ENCODE results near the gene ACVR2B. TPM values are rescaled to one million over a fixed set of nuclear protein-coding genes. Genes with fewer than 3 reads are reported as not detected.

Gene ACVR2B
- total and polyA plus RNA-seq, 2 of the 13 experiments (the other 11 are each of a cell fraction or from before 2014, with no cell fraction given): 10.0 to 12.7 TPM

DNA sequence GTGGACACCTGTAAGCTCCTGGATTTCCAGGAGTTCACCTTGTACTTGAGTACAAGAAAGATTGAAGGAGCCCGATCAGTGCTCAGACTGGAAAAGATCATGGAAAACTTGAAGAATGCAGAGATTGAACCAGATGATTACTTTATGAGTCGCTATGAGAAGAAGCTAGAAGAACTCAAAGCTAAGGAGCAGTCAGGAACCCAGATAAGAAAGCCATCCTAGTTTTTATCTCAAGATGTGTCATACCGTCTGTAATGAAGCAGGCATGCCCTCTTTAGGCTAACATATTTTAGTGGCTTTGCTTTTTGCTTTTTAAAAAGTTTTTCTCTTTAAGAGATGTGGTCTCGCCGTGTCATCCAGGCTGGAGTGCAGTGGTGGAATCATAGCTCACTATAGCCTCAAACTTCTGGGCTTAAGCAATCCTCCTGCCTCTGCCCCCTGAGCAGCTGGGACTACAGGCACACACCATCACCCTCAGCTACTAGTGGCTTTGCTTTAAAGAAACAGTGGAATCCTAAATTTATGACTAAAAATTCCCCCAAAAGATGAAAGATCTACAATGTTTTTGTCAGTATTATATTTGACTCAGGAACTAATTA, 70.5 kb downstream of the ACVR2B start (continued):
- no peak for TF ChIP-seq HNF1A (IDR thresholded peaks at IDR 0.05; ENCODE audit: low read depth)
- no peak for TF ChIP-seq HNF1A (CRISPR knock-in tag; IDR thresholded peaks at IDR 0.05; ENCODE audit: borderline replicate concordance)
- no peak for TF ChIP-seq TARDBP (CRISPR knock-in tag; IDR thresholded peaks at IDR 0.05)
- TF ChIP-seq JUN (CRISPR knock-in tag; IDR thresholded peaks at IDR 0.05): no peak
- TF ChIP-seq, protein P1, sequence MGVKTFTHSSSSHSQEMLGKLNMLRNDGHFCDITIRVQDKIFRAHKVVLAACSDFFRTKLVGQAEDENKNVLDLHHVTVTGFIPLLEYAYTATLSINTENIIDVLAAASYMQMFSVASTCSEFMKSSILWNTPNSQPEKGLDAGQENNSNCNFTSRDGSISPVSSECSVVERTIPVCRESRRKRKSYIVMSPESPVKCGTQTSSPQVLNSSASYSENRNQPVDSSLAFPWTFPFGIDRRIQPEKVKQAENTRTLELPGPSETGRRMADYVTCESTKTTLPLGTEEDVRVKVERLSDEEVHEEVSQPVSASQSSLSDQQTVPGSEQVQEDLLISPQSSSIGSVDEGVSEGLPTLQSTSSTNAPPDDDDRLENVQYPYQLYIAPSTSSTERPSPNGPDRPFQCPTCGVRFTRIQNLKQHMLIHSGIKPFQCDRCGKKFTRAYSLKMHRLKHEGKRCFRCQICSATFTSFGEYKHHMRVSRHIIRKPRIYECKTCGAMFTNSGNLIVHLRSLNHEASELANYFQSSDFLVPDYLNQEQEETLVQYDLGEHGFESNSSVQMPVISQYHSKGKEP (CRISPR knock-in tag; IDR thresholded peaks at IDR 0.05): no peak
- TF ChIP-seq PRMT3 (CRISPR knock-in tag; IDR thresholded peaks at IDR 0.05; ENCODE audit: borderline replicate concordance, low read depth): no peak
- no peak for TF ChIP-seq JUND (CRISPR knock-in tag; IDR thresholded peaks at IDR 0.05)
- TF ChIP-seq, protein P2, sequence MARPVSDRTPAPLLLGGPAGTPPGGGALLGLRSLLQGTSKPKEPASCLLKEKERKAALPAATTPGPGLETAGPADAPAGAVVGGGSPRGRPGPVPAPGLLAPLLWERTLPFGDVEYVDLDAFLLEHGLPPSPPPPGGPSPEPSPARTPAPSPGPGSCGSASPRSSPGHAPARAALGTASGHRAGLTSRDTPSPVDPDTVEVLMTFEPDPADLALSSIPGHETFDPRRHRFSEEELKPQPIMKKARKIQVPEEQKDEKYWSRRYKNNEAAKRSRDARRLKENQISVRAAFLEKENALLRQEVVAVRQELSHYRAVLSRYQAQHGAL (CRISPR knock-in tag; IDR thresholded peaks at IDR 0.05; ENCODE audit: not compliant biosample characterization): no peak
- TF ChIP-seq, protein P3, sequence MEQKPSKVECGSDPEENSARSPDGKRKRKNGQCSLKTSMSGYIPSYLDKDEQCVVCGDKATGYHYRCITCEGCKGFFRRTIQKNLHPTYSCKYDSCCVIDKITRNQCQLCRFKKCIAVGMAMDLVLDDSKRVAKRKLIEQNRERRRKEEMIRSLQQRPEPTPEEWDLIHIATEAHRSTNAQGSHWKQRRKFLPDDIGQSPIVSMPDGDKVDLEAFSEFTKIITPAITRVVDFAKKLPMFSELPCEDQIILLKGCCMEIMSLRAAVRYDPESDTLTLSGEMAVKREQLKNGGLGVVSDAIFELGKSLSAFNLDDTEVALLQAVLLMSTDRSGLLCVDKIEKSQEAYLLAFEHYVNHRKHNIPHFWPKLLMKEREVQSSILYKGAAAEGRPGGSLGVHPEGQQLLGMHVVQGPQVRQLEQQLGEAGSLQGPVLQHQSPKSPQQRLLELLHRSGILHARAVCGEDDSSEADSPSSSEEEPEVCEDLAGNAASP (CRISPR knock-in tag; IDR thresholded peaks at IDR 0.05; ENCODE audit: borderline replicate concordance): no peak
- no peak for TF ChIP-seq SMYD3 (CRISPR knock-in tag; IDR thresholded peaks at IDR 0.05)

All from HepG2 (cell line).